HepG2 (cell line): Measurements from ENCODE around the gene BPIFB2. TPM values are rescaled to one million over a fixed set of nuclear protein-coding genes. Genes with fewer than 3 reads are reported as not detected.

ENCODE experiments used
- IRX3 ChIP-seq: sonication (generic); formaldehyde crosslinking; IDR thresholded peaks from 2 replicates; pipeline ENCODE4 v1.8.1; 2023; ENCODE audit warnings: mild to moderate bottlenecking, low read depth, missing genetic modification reagents, borderline replicate concordance
- MIER2 ChIP-seq: IDR thresholded peaks from 2 replicates; pipeline ENCODE4 v1.6.1; 2016; ENCODE audit warnings: missing biosample characterization, missing genetic modification reagents
- MIXL1 ChIP-seq: IDR thresholded peaks from 2 replicates; pipeline ENCODE4 v1.6.1; 2016
- MXD4 ChIP-seq: IDR thresholded peaks from 2 replicates; pipeline ENCODE4 v1.6.1; 2016; ENCODE audit warnings: mild to moderate bottlenecking, missing biosample characterization, missing genetic modification reagents
- PCBP1 ChIP-seq: fragments of 200-400 bp; formaldehyde crosslinking; IDR thresholded peaks from 2 replicates; pipeline ENCODE4 v1.6.1; 2017; ENCODE audit warnings: mild to moderate bottlenecking, low read depth, low read length, borderline replicate concordance
- POLR2AphosphoS5 ChIP-seq: IDR thresholded peaks from 2 replicates; pipeline ENCODE4 v1.6.1; 2012; ENCODE audit warnings: low read depth, low read length
- RARA ChIP-seq: IDR thresholded peaks from 2 replicates; pipeline ENCODE4 v1.6.1; 2016; ENCODE audit warnings: missing genetic modification reagents, missing compliant biosample characterization
- RXRB ChIP-seq: IDR thresholded peaks from 2 replicates; pipeline ENCODE4 v1.6.1; 2016; ENCODE audit warnings: borderline replicate concordance, missing genetic modification reagents, missing compliant biosample characterization
- SETDB1 ChIP-seq: sonication (generic); formaldehyde crosslinking; IDR thresholded peaks from 2 replicates; pipeline ENCODE4 v1.5.1; 2020; ENCODE audit warnings: missing genetic modification reagents, mild to moderate bottlenecking, borderline replicate concordance
- U2AF1 ChIP-seq: fragments of 200-400 bp; formaldehyde crosslinking; optimal IDR thresholded peaks from 2 replicates; pipeline ENCODE3; 2017; ENCODE audit warnings: mild to moderate bottlenecking, low read depth, low read length
- ZFP82 ChIP-seq: sonication (generic); formaldehyde crosslinking; IDR thresholded peaks from 2 replicates; pipeline ENCODE4 v1.5.1; 2020; ENCODE audit warnings: mild to moderate bottlenecking, missing genetic modification reagents, borderline replicate concordance
- ZNF224 ChIP-seq: sonication (generic); formaldehyde crosslinking; IDR thresholded peaks from 2 replicates; pipeline ENCODE4 v1.5.0; 2020; ENCODE audit warnings: mild to moderate bottlenecking, missing genetic modification reagents
- ZNF24 ChIP-seq: fragments of 450-650 bp; IDR thresholded peaks from 2 replicates; pipeline ENCODE4 v1.6.1; 2017; ENCODE audit warnings: antibody characterized with exemption, mild to moderate bottlenecking
- ZNF451 ChIP-seq: sonication (generic); formaldehyde crosslinking; IDR thresholded peaks from 2 replicates; pipeline ENCODE4 v1.5.0; 2020; ENCODE audit warnings: mild to moderate bottlenecking, missing genetic modification reagents
- ZNF563 ChIP-seq: sonication (generic); formaldehyde crosslinking; IDR thresholded peaks from 2 replicates; pipeline ENCODE4 v1.8.0; 2022; ENCODE audit warnings: mild to moderate bottlenecking, moderate library complexity, missing genetic modification reagents
- ZNF879 ChIP-seq: sonication (generic); formaldehyde crosslinking; IDR thresholded peaks from 2 replicates; pipeline ENCODE4 v1.8.1; 2023; ENCODE audit warnings: missing genetic modification reagents
- polyA plus RNA-seq, 8 experiments: library from polyadenylated mRNA; depleted of rRNA in 3 of 8; stranded (reverse) in 7 of 8; unstranded in 1 of 8; fragments of >200 nt; fragmentation: Illumina TruSeq in 4 of 8; extraction: Trizol in 4 of 8; gene quantifications; 2 replicates each; pipeline versions ENCODE4 v1.2.1 to v1.2.3, GENCODE V29; 2011 to 2016; ENCODE audit warnings: low read depth in 4 of 8, missing spikeins in 1 of 8, mixed read lengths in 1 of 8; ENCODE audit not compliant: insufficient read depth in 1 of 8
- total RNA-seq, 5 experiments: library from RNA; depleted of rRNA; stranded (reverse); fragments of >200 nt; fragmentation: Illumina TruSeq; extraction: Trizol; gene quantifications; 2 replicates each; pipeline ENCODE4 v1.2.3, GENCODE V29; 2016; ENCODE audit warnings: low read depth in 1 of 5
- TF ChIP-seq, protein P1 (sequence below): sonication (generic); formaldehyde crosslinking; IDR thresholded peaks from 2 replicates; pipeline ENCODE4 v1.4.0; 2020; ENCODE audit warnings: missing genetic modification reagents
- TF ChIP-seq, protein P2 (sequence below): sonication (generic); formaldehyde crosslinking; conservative IDR thresholded peaks from 2 replicates; pipeline ENCODE4 v1.4.0; 2020; ENCODE audit warnings: missing genetic modification reagents
- TF ChIP-seq, protein P3 (sequence below): sonication (generic); formaldehyde crosslinking; IDR thresholded peaks from 2 replicates; pipeline ENCODE4 v1.4.0; 2020; ENCODE audit warnings: mild to moderate bottlenecking, missing genetic modification reagents
- TF ChIP-seq, protein P4 (sequence below): sonication (generic); formaldehyde crosslinking; IDR thresholded peaks from 2 replicates; pipeline ENCODE4 v1.9.0; 2021; ENCODE audit warnings: missing genetic modification reagents, borderline replicate concordance
- TF ChIP-seq, protein P5 (sequence below): sonication (generic); formaldehyde crosslinking; IDR thresholded peaks from 2 replicates; pipeline ENCODE4 v1.4.0; 2020; ENCODE audit warnings: mild to moderate bottlenecking, missing genetic modification reagents
- TF ChIP-seq, protein P6 (sequence below): sonication (generic); formaldehyde crosslinking; IDR thresholded peaks from 2 replicates; pipeline ENCODE4 v1.8.1; 2022; ENCODE audit warnings: mild to moderate bottlenecking, missing genetic modification reagents

Gene BPIFB2
- total and polyA plus RNA-seq, 2 of the 13 experiments (the other 11 are each of a cell fraction or from before 2014, with no cell fraction given), result 54.5 to 902 TPM

DNA sequence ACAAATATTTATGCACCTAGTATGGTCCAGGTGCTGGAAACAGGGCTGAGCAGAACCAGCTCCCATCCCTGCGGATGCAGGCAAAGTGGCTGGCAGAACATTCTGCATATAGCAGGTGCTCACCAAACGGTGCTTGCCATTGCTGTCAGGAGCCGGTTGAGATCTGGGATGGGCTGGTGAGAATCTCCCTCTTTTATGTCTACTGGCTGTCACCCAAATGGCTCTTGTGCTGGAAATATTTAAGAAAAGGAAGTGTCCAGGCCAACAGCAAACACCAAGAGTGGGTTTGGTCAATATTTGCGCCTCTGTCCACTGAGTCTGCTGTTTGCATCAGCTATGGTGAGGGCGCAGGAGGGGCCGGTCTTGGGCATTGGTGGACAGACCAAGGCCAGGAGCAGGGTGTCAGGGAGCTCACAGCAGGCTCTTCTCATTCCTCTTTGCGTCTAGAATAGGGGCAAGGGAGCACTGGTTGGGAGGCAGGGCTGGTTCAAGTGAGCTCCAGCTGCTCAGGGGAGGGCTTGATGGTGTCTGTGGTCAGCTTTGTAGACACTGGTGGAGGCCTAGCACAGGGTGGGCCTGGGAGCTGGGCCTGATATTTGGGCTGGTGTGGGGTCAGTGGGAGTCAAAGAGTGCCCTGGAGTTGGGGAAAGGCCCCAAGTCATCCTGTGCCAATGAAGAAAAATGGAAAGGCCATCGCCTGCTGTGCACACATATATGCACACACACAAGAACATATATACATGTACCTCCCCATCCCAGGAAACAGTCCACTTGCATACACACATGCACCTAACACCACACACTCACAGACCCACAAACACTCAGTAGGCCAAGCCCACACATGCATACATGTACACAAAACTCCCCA is 1.4 kb upstream of the BPIFB2 start (continued):
- TF ChIP-seq ZNF24 (no peak), ZNF451 (no peak), U2AF1 (peak; percentile 56), IRX3 (CRISPR knock-in tag) (no peak), MXD4 (CRISPR knock-in tag) (no peak; the same call in 1 of the 2 replicates), RARA (CRISPR knock-in tag) (peak; percentile 97), PCBP1 (no peak), SETDB1 (no peak), POLR2AphosphoS5 (peak; percentile 82), ZFP82 (CRISPR knock-in tag) (no peak), RXRB (CRISPR knock-in tag) (peak; percentile 98), ZNF224 (CRISPR knock-in tag) (peak; percentile 76; the same call in 1 of the 2 replicates), MIER2 (no peak), MIXL1 (CRISPR knock-in tag) (peak; percentile 95), ZNF563 (peak; percentile 83; the same call in 1 of the 2 replicates), ZNF879 (no peak)
- TF ChIP-seq, protein P1, sequence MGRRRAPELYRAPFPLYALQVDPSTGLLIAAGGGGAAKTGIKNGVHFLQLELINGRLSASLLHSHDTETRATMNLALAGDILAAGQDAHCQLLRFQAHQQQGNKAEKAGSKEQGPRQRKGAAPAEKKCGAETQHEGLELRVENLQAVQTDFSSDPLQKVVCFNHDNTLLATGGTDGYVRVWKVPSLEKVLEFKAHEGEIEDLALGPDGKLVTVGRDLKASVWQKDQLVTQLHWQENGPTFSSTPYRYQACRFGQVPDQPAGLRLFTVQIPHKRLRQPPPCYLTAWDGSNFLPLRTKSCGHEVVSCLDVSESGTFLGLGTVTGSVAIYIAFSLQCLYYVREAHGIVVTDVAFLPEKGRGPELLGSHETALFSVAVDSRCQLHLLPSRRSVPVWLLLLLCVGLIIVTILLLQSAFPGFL (CRISPR knock-in tag), result no peak
- TF ChIP-seq, protein P2, sequence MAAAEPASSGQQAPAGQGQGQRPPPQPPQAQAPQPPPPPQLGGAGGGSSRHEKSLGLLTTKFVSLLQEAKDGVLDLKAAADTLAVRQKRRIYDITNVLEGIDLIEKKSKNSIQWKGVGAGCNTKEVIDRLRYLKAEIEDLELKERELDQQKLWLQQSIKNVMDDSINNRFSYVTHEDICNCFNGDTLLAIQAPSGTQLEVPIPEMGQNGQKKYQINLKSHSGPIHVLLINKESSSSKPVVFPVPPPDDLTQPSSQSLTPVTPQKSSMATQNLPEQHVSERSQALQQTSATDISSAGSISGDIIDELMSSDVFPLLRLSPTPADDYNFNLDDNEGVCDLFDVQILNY (CRISPR knock-in tag), result no peak
- TF ChIP-seq, protein P3, sequence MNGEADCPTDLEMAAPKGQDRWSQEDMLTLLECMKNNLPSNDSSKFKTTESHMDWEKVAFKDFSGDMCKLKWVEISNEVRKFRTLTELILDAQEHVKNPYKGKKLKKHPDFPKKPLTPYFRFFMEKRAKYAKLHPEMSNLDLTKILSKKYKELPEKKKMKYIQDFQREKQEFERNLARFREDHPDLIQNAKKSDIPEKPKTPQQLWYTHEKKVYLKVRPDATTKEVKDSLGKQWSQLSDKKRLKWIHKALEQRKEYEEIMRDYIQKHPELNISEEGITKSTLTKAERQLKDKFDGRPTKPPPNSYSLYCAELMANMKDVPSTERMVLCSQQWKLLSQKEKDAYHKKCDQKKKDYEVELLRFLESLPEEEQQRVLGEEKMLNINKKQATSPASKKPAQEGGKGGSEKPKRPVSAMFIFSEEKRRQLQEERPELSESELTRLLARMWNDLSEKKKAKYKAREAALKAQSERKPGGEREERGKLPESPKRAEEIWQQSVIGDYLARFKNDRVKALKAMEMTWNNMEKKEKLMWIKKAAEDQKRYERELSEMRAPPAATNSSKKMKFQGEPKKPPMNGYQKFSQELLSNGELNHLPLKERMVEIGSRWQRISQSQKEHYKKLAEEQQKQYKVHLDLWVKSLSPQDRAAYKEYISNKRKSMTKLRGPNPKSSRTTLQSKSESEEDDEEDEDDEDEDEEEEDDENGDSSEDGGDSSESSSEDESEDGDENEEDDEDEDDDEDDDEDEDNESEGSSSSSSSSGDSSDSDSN (CRISPR knock-in tag), result peak; percentile 84
- TF ChIP-seq, protein P4, sequence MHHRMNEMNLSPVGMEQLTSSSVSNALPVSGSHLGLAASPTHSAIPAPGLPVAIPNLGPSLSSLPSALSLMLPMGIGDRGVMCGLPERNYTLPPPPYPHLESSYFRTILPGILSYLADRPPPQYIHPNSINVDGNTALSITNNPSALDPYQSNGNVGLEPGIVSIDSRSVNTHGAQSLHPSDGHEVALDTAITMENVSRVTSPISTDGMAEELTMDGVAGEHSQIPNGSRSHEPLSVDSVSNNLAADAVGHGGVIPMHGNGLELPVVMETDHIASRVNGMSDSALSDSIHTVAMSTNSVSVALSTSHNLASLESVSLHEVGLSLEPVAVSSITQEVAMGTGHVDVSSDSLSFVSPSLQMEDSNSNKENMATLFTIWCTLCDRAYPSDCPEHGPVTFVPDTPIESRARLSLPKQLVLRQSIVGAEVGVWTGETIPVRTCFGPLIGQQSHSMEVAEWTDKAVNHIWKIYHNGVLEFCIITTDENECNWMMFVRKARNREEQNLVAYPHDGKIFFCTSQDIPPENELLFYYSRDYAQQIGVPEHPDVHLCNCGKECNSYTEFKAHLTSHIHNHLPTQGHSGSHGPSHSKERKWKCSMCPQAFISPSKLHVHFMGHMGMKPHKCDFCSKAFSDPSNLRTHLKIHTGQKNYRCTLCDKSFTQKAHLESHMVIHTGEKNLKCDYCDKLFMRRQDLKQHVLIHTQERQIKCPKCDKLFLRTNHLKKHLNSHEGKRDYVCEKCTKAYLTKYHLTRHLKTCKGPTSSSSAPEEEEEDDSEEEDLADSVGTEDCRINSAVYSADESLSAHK, result peak; percentile 45; the same call in 1 of the 2 replicates
- TF ChIP-seq, protein P5, sequence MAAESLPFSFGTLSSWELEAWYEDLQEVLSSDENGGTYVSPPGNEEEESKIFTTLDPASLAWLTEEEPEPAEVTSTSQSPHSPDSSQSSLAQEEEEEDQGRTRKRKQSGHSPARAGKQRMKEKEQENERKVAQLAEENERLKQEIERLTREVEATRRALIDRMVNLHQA, result 0 out of 2 replicates have a peak, but pooled peaks have one; percentile 72
- TF ChIP-seq, protein P6, sequence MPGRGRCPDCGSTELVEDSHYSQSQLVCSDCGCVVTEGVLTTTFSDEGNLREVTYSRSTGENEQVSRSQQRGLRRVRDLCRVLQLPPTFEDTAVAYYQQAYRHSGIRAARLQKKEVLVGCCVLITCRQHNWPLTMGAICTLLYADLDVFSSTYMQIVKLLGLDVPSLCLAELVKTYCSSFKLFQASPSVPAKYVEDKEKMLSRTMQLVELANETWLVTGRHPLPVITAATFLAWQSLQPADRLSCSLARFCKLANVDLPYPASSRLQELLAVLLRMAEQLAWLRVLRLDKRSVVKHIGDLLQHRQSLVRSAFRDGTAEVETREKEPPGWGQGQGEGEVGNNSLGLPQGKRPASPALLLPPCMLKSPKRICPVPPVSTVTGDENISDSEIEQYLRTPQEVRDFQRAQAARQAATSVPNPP (CRISPR knock-in tag), result no peak
